Loucy (cell line): ENCODE results near the gene GSE1.

ENCODE experiments used
- CTCF ChIP-seq: fragments of 200-600 bp; sonication (generic); conservative IDR thresholded peaks from 2 replicates; pipeline ENCODE4 v1.5.1; 2014; ENCODE audit warnings: mild to moderate bottlenecking, antibody characterized with exemption, low read length
- EZH2phosphoT487 ChIP-seq: fragments of 200-600 bp; IDR thresholded peaks from 2 replicates; pipeline ENCODE4 v1.6.1; 2018; ENCODE audit warnings: antibody characterized with exemption, mild to moderate bottlenecking, moderate library complexity, borderline replicate concordance

- TF ChIP-seq CTCF (no peak), EZH2phosphoT487 (no peak)
These were observed 26.6 kb downstream of the GSE1 start for GRCh38 chr16:85639529-85640253.
